GM19467 (cell line): ENCODE results near the gene ZNF175.

Source experiments
- ATAC-seq: cut with Tn5 transposase; IDR thresholded peaks from one replicate; pipeline ENCODE4 v1.9.1; 2021; ENCODE audit warnings: mild to moderate bottlenecking, moderate library complexity; ENCODE audit not compliant: unreplicated experiment

The ZNF175 gene

DNA sequence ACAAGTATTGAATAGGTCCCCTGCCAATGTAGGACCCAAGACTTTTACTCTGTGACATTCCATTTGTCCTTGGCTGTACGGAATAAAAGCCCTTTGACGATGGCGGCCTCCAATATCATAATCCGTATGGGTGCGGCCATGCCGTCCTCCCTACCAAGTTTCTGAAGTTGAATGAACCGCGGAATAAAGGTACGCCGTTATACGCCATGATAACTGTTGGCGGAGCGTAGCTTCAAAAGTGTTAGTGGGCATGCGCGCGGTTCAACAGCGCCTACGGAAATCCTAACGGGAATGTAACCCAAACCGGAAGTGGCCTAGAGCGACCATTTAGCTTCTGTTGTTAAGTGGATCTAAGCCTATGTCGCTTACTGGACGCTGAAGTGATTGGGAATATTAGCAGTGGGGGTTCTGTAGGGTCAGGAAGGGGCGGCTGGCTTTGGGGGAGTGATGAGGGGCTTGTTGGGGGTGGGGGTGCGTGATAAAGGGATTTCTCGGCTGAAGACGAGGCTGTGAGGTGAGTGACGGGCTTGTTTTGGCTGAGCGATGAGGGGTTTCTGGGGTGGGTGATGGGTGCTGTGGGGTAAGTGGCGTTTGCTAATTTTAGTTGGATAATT lies at the start of gene ZNF175:
Gene ZNF175 (plus strand): TSS at position 322 of the 614 bp plus-strand sequence. CDS start 2,047 bp downstream, outside the sequence.
- ATAC-seq: peak; percentile 83

DNA sequence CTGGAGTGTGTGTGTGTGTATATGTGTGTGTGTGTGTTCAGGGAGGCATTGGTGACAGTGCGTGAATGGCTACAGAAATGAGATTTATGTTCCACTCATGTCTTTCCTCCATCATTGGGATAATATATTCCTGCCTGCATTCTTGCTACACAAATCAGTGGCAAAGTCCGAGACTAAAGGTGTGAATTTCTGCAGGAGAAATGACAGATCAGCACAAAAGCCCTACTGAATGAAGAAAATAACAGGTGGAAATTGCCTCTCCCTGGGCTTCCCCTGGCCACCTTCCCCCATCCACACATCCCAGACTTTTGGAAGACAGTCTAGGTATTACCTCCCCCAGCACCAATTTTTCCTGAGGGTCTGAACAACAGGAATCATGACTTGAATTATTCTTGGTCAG lies 49.7 kb upstream of the ZNF175 start:
- no peak for ATAC-seq

DNA sequence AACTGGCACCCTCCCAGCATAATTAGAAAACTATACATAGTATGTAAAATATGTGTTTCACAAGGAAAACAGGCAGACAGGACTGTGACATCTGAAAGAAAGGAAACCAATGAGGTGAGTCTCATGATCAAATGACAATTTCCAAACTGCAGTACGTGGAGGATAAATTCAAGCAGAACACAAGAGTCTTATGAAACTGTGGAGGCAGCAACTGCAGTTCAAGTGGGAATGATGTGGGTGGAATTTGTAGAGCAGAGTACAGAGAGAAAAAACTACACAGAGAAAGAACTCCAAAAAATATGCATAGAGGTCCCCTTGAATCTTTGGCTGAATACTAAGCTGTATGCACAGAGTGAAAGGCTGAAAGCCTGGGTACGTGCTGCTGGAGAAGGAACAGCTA lies 49.3 kb upstream of the ZNF175 start:
- no peak for ATAC-seq

- no peak for ATAC-seq
Observed at GRCh38 chr19:51524666-51525264, 46.3 kb upstream of the ZNF175 start.

DNA sequence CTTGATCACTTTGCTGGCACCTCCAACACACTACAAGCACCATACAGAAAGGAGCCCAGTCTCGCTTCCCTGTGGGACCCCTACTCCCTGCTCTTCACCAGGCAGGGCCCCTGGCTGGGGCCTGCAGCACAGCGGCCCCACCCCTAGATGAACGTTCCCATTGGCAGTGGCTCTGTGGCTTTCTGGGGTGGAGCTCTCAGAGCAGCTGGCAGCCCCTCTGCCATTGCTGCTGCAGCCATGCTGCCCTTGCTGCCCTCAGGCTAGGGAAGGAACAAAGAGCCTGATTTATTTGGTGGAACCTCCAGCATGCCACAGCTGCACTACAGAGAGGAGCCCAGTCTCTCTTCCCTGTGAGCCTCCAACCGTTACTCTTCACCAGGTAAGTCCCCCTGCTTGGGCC lies 45.4 kb upstream of the ZNF175 start:
- ATAC-seq: no peak

- ATAC-seq: no peak
Observed at GRCh38 chr19:51529301-51529700, 41.8 kb upstream of the ZNF175 start.

GRCh38 chr19:51530616-51531015 lies 40.5 kb upstream of the ZNF175 start:
- ATAC-seq: no peak

- ATAC-seq: no peak
Observed at GRCh38 chr19:51531349-51532315, 39.5 kb upstream of the ZNF175 start, which contains the start of gene SIGLEC6. Gene SIGLEC6 (minus strand): TSS chr19:51531670. CDS start chr19:51531648, 22 bp downstream.

DNA sequence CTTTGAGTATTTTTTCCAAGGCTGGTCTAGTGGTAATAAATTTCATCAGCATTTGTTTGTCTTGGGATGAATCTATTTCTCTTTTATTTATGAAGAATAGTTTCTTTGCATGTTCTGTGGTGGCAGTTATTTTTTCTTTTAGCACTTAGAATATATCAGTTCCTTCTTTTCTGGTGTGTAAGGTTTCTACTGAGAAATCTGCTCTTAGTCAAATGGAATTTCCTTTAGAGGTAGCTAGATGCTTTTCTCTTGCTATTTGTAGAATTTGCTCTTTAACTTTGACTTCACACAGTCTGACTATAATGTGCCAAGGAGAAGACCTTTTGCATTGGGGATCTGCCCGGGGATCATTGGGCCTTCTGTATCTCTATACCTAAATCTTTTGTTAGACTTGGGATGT lies 35.5 kb upstream of the ZNF175 start:
- ATAC-seq: no peak

DNA sequence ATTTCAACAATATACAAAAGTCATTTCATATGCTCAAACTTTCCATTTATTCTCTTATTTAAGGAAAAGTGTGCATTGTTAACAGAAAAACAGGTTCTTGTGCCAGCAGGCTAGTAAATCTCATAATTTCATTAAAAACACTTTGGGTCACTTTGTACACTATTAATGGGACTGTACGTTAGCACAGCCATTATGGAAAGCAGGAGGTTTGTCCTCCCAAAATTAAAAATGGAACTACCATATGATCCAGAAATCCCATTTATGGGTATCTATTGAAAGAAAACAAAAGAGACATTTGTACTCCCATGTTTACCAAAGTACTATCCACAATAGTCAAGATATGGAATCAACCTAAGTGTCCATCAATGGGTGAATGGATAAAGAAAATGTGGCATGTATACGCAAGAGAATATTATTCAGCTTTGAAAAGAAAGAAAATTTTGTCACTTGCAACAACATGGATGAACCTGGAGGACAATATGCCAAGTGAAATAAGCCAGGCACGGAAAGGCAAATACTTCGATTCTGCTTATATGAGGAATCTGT lies 31.2 kb upstream of the ZNF175 start:
- no peak for ATAC-seq

DNA sequence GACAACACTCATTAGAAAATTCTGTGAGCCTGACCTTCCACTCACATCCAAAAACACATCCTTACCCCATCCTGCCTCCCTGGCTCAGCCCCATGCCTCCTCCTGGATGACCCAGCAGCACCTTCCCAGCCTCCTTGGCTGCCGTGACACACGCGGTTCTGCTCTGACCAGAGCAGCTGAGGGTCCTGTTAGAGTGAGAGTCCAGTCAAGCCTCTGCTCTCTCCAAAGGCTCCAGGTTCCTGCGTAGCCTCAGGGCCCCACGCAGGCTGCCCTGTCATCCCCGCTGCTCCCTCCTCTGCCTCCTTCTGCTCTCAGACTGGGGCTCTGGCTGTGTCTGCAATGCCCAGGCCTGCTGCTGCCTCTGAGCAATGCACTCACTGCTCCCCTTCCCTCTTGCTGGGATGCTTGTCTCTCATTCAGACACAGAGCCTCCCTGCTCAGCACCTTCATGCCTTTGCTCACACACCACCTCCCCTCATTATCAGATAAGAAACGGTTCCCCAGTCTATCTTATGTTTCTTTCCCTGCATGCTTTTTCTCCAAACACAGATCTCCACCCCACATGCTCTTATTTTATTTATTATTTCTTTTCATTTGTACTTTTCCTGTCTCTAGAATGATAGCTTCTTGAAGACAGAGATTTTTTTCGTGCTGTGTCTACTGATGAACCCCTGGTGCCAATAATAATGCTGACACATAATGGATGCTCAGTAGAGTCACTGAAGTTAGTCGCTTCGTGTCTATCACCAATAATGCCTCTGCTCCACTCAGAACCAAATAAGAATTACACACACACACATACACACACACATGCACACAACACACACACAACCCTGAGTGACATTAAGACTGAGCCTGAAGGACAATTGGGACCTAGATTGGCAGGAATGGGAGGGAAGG lies 29.4 kb upstream of the ZNF175 start:
- no peak for ATAC-seq

GRCh38 chr19:51542699-51543098 lies 28.4 kb upstream of the ZNF175 start:
- ATAC-seq: no peak

DNA sequence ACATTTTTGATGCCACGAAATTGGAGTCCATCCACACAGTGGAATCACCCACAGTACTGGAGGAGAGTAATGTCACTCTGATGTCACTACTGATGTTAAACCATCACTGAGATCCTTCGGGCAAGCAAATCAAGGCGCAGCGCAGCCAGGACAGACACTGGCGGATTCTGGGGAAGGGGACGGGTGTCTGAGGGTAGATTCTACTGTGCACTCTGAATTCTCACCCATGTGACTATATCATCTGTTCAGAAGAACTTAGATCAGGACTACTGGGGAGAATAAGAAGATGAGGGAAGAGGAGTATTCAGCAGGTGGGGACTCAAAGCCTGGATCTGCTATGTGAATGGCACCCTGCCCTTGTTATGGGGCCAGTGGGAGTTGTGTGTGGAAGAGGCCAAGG lies 27.0 kb upstream of the ZNF175 start:
- ATAC-seq: no peak

DNA sequence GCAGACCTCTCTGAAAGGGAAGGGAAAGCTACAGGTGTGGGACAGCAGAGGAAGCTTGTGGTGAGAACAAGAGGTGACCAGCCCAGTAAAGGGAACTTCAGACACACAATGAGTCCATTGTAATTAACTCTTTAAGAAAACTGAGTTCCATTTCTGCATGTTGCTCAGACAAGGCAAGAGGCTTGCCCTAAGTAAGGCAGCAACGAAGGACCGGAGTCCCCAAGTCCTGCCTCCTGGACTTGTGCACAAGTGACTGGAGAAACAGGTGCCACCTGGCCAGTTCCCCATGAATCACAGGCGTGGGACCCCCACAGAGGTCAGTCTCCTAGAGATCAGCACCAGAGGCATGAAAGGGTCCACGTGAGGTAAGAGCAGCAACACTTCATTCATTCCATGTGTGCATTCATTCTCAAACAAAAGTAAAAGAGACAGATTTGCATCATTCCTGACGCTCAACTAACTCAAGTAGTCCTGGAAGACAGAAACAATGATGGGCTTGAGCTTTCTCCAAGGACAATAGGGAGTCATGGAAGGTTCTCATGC lies 24.9 kb upstream of the ZNF175 start:
- no peak for ATAC-seq

GRCh38 chr19:51546650-51547396 lies 24.3 kb upstream of the ZNF175 start:
- ATAC-seq: no peak

DNA sequence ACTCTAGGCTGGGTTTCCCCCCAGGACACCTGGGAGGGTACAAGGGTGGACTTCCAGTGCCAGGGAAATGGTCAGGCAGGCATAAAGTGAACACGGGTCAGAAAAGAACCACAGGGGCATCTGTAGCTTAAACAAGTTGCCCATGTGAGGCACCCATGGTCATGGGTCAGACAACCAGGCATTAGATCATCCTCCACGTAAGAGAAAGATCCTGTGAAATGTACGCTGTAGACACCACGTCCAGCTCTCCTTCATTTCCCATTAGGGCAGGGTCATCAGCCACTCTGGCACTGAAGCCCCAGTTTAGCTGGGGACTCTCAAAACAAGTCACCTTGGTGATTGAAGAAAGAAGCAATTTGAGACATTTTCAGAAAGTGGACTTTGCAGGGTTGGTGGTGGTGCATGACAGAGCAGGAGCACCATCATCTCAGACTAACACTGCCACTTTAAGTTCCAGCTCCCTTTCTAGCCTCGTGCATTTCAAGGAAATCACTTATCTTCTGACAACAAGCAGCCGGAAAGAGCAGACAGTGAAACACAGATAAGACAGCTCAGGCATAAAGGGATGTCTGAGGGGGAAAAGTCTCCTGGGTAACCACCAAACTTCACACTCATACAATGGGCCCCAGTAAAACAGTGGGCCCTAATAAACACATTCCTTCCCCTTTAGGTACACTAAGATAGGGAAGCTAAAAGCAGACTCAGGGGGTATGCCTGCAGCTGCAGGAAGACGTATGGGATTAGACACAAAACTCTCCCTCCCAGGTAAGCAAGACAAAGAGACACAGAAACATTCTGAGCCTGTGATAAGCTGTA lies 23.5 kb upstream of the ZNF175 start:
- no peak for ATAC-seq

DNA sequence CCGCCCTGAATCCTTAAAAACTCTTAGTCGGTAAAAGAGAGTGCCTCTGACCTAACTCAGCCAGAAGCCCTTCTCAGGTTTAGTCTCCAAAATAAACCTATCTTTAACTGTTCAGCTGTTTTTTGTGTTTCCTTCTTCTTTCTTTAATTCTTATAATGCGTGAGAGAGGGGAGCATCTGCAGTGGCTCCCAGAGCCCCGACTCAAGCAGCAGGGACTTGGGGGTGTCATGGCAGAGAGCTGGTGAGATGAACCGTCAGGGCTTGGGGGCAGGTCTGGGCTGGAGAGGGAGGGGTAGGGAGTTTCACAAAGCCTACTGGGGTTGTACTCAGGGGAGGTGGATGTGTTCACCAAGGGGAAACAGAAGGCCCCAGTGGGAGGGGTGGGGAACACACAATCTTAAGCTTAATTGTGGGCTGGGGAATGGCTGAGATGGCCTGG lies 22.9 kb upstream of the ZNF175 start:
- ATAC-seq: no peak

DNA sequence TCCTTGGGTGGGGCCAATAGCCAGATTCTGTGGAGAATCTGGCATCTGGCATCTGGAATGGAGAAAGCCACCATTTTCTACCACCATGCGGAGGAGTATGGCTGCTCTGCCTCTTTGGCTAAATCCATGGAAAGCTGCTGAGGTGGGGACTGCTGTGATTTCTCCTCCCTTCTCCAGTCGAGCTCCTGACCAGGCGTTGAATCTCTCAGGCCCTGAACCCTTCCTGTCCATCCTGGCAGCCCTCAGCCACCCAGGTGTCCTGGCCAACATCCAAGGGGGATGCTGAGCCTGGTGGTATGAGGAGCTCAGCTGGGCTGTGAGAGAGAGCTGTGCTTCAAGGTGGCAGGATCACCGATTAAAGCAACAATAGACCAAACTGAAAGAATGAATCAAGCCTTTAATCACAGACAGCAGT lies 22.2 kb upstream of the ZNF175 start:
- ATAC-seq: no peak
